ENCODE results near the gene PLXNA3.

DNA sequence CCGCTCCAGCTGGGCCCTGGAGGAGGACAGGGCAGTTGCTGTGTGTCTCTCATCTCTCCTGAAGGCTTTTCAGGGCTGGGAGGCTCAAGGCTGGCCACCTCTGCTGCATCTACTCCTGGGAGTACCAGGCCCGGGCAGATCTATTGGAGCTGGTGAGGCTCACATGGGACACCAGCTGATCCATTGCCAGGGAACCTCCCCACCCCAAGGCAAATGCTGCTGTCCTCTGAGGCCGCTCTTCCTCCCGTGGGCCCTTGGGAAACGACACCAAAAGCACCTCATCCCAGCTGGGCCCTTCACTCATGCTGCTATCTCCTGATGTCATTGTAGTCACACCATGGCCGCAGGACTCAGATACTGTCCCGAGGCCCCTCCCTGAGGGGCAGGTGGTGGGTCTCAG, 24.7 kb downstream of the PLXNA3 start:
- TF ChIP-seq POLR2A (IDR thresholded peaks at IDR 0.05) (no peak), EP300 (IDR thresholded peaks at IDR 0.05) (no peak)
